Suppressor macrophage treated with lipopolysaccharide for 1 hour (primary cell): ENCODE measurements around the gene SULT2A1.
"Not testable (repeated sequence)": the region's sequence is repeated elsewhere in the genome, so short reads cannot be mapped to it uniquely, and the experiment has no call there.

ENCODE experiments used
- DNase-seq, 3 donors: peaks; one replicate each; pipeline ENCODE4 v3.0.0-alpha.2; 2020 to 2022

Gene SULT2A1, protein sequence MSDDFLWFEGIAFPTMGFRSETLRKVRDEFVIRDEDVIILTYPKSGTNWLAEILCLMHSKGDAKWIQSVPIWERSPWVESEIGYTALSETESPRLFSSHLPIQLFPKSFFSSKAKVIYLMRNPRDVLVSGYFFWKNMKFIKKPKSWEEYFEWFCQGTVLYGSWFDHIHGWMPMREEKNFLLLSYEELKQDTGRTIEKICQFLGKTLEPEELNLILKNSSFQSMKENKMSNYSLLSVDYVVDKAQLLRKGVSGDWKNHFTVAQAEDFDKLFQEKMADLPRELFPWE

GRCh38 chr19:47886010-47886559 lies at the start of gene SULT2A1:
TSS of gene SULT2A1 (minus strand) at chr19:47886315. CDS start at chr19:47886257, 58 bp downstream.
- DNase-seq: no peak

DNA sequence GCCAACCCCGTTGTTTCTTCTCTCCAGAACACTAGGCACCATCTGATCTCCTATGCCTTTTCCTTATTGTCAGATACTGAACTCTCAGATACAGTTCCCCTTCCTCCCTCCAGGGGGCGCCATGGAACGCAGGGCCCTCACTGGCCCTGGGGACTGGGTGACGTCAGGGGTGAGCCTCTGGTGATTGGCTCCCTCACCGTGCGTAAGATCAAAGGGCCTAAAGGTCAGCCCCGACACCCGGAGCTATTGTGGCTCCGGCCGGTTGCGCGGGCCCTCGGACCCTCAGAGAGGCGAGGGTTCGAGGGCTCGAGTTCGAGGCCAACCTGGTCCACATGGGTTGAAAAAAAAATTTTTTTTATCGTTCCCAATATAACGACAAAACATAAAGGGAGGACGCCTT lies 42.5 kb upstream of the SULT2A1 start:
- not testable (repeated sequence) for DNase-seq

GRCh38 chr19:47920107-47920506 lies 34.0 kb upstream of the SULT2A1 start:
- not testable (repeated sequence) for DNase-seq

DNA sequence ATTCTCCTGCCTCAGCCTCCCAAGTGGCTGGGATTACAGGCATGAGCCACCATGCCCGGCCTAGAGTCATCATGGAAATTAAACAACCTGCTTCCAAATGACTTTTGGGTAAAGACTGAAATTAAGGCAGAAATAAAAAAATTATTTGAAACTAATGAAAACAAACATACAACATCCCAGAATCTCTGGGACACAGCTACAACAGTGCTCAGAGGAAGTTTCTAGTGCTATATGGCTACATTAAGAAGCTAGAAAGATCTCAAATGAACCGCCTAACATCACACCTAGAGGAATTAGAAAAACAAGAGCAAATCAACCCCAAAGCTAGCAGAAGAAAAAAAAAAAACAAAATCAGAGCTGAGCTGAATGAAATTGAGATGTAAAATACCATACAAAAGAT lies 24.1 kb upstream of the SULT2A1 start:
- DNase-seq: not testable (repeated sequence)

- not testable (repeated sequence) for DNase-seq
These were observed 23.2 kb upstream of the SULT2A1 start for GRCh38 chr19:47909350-47909749.

- DNase-seq: no peak
These were observed 15.3 kb upstream of the SULT2A1 start for GRCh38 chr19:47901370-47901769.

- DNase-seq: no peak
These were observed 13.2 kb upstream of the SULT2A1 start for GRCh38 chr19:47899335-47899734.

DNA sequence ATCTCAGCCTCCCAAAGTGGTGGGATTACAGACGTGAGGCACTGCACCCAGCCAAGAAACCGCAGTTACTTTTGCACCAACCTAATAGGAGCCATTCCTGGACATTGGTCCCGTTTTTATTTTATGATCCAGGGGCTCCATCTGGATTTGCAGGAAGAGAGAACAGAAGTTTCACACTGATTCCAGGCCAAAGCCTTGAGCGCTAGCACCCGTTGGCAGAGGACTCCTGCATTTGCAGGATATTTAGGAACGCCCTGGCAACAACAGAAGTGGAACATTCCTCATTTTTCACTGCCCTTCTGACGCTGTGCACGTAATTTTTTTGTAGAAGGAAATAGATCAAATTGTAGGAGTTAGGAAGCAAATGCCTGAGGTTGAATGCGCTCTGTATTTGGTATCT lies 11.7 kb upstream of the SULT2A1 start:
- no peak for DNase-seq

DNA sequence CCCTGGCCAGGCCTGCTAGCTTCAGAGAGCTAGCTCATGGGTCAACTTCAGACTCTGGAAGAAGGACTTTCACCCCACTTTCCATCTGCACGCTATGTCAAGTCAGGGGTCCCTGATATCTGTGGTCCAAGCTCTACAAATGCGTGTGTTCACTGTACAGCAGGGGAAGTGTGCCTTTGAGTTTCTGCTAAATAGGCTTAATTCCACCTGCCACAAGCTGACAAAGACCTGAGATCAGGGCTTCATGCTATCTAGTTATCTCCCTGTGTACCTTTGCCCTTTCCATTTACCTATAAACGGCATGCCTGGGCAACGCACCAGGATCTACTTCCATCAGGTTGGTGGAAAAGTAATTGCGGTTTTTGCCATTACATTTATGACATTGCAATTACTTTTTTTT lies 10.7 kb upstream of the SULT2A1 start:
- DNase-seq: no peak

DNA sequence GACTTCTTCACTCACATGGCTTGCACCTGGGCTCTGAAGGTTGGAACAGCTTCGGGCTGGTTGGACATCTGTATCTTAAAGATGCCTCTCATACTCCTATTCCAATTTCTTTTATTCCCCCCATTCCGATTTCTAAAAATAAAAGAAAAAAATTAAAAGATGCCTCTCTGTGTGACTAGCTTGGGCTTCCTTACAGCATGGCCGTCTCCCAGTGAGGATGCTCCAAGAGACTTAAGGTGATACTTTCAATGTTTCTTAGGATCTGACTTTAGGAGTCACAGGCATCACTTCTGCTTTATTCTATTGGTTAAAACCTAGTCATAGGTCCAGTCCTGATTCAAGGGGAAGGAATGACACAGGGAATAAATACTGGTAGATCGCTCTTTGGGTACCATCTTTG lies 9.9 kb upstream of the SULT2A1 start:
- DNase-seq: no peak

- DNase-seq: no peak
These were observed 9.2 kb upstream of the SULT2A1 start for GRCh38 chr19:47895165-47895782.

DNA sequence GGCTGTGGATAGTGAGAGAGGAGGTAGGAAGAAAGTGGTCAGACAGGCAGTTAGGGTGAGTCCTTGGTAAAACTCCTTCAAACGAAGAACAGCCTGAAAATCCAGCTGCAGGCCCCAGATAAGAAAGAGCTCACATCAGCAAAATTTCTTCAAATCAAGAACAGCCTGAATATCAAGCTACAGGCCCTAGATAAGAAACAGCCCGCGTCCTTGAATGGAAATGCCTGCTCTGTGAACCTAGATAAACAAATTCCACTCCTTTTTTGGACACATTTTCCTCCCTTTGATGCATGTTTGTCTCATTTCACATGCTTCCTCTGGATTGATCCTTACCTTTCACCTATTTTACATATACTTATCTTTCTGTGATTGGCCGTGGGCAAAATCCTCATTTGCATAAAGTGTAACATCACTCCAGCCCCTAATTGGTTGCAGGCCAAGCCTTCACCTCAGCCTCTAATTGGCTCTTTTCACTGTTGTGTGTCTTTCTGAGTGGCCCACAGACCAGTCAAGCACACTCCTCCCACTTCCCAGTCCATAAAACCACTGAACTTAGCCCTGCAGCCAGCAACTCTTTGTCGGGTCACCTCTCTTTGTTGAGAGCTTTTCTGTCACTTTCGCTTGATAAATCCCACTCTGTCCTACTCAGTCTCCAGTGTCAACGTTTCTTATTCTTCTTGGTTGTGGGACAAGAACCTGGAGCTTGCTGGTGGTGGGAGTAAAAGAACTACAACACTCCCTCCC lies 6.0 kb upstream of the SULT2A1 start:
- DNase-seq: no peak

- no peak for DNase-seq
These were observed 5.5 kb upstream of the SULT2A1 start for GRCh38 chr19:47891622-47891922.

DNA sequence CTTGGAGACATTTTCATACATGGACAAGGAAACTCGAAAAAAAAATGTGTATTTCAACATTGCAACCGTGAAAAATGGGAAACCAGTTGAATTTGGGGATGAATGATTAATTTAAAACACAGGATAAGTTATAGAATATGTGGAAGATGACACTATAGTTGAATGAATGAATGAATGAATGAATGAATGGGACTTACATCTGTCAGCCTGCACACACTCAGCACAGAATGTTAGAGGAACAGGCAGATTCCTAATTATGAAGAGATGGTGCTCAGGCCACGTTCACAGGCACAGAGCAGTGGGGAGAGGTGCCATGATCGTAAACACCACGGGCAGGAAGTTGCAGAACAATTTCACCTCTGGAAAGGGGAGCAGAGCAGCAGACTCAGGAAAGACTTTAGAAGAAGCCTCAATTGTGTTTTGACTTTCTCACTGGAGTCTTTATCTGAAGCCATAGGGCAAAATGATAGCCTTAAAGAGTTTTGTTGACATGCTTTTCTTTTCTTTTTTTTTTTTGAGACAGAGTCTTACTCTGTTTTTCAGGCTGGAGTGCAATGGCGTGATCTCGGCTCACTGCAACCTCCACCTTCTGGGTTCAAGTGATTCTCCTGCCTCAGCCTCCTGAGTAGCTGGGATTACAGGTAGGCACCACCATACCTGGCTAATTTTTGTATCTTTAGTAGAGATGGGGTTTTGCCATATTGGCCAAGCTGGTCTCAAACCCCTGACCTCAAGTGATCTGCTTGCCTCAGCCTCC lies 4.9 kb upstream of the SULT2A1 start:
- no peak for DNase-seq

DNA sequence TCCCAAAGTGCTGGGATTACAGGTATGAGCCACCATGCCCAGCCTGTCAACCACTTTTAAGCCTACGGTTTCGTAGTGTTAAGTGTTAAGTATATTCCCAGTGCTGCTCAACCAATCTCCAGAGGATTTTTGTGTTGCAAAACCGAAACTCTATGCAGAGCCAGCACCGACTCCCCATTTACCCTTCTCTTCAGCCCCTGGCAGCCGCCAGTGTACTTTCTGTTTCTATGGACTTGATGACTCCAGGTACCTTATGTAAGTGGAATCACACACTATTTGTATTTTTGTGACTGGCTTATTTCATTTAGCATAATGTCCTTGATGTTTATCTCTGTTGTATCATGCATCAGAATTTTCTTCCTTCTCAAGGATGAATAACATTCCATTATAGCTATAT lies 1.1 kb downstream of the SULT2A1 start:
- DNase-seq: no peak

- no peak for DNase-seq
These were observed 3.2 kb downstream of the SULT2A1 start for GRCh38 chr19:47882890-47883289.

DNA sequence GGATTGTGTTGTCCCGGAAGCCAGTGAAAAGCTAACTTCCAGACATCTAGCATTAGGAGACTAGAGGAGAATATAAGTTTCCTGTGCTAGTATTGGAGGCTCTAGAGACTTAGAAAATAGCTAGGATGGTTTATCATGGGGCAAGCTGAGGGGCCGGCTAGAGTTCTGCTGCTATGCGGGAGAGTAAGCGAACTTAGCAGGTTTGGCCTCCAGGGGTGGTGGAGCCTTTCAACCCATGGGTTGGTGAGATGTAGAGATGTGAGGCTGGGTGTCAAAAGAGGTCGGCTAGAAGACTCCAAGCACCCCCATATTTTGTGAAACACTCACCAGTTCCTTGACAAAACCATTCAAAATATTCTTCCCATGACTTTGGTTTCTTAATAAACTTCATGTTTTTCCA lies 4.4 kb downstream of the SULT2A1 start:
- DNase-seq: no peak

- DNase-seq: peak; percentile 36 to 44 (median 37)
These were observed 6.7 kb downstream of the SULT2A1 start for GRCh38 chr19:47879385-47879784.

- no peak for DNase-seq
These were observed 7.2 kb downstream of the SULT2A1 start for GRCh38 chr19:47878906-47879305.

GRCh38 chr19:47865166-47865565 lies 20.9 kb downstream of the SULT2A1 start:
- DNase-seq: no peak

DNA sequence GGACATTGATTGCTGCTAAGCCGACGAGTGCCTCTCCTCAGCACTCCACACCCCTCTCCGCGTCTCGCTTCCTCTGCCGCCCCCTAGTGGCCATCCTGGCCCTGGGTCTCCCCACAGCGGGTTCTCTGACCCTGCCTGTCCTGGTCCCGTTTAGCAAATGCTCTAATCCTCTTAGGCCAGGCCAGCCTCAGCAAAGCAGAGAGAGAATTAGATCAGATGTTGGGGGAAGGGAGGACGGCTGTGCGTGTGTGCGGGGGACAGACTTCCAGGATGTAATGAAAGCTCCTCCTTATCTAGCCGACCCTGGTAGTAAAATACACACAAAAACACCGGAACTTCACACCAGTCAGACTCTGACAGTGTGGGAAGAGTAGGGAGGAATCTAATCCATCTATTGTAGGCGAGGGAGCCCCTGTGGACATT lies 22.6 kb downstream of the SULT2A1 start:
- peak; percentile 71 to 93 (median 86) for DNase-seq

DNA sequence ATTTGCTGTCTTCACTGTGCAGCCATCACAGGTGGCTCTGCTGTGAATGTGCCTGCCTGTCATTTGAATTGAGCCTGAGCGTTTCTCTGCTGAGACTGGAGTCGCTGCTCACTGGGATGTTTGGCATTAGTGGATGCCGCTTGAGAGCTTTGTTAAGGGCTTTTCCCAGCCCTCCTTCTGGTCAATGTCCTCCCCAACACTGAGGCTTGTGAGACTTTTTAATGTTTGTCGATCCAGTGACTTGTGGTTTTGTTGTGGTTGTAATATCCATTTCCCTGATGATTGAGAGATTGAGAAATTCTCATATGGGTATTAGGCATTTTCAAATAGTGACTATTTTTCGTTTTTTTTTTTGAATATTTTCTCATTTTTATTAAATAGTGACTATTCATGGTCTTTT lies 24.5 kb downstream of the SULT2A1 start:
- DNase-seq: no peak
